ENCODE data around the gene ITGA1. TPM values are rescaled to one million over a fixed set of nuclear protein-coding genes. Genes with fewer than 3 reads are reported as not detected.
A peak's percentile ranks its signal among the peaks of the same experiment; 100 is the strongest.
"Not testable (repeated sequence)": the region's sequence is repeated elsewhere in the genome, so short reads cannot be mapped to it uniquely, and the experiment has no call there.

The ITGA1 gene
- total RNA-seq, result 49.4 TPM

DNA sequence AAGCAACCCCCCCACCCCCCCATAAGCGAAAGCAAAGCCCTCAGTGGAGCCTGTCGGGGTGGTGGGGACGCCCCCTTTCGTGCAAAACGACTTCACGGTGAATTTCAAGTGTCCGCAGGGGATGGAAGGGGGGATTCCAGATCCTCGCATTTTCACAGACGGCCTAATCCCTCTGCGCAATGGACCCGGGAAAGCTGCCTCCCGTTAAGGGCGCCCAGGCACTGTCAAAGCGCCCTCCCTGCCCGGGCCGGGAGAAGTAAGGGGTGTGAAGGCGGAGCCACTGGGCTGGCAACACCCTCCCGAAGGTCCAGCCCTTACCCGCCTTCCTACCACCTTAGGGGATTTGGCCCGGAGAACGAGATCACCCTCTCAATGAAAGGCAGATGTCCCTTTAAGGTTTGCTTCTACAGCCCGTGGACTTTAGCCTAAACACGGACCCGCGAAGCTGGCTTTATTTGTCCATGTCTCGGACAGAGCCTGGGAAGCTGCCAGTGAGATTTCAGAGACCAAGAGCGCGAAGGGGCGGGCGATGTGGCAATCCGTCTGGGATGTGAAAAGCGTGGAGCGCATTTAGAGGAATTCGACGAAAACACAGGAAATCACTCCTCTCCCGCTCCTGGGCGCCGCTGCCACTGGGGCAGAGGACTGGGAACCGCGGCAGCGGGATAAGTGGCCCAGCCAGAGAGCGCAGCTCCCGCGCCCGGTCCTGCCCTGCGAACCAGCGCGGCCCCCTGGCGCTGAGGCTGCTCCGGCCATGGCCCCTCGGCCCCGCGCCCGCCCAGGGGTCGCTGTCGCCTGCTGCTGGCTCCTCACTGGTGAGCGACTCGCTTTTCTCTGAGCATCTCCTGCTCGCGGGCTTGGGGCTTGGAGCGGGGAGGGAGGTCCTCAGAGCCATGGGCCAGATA lies at the start of gene ITGA1, which contains the start of gene PELO:
Gene ITGA1, plus strand, starts transcription at position 317 of the 905 bp plus-strand sequence. Its CDS starts 438 bp downstream, at position 755.
Gene PELO, plus strand, starts transcription at position 317 of the 905 bp plus-strand sequence. CDS start 12,479 bp downstream, outside the sequence.
- DNase-seq, result peak; percentile 77

DNA sequence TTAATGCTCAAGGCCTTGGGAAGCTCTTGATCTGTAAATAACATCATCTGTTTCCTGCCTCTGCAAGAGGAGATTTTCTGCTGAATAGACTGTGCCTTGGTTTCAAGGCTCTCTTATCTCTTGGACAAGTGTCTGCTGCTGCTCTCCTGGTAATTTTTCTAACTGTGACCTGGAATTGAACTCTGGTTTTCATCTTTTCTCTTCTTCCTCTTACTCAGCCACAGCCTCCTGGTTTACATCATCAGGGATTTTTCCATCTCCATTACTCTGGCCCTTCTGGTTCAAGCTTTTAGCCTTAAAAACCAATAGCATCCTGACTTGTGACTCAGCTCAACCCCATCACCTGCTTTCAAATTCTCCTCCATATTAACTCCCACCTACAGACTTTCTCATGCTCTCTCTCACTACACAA lies 49.6 kb upstream of the ITGA1 start:
- no peak for DNase-seq

DNA sequence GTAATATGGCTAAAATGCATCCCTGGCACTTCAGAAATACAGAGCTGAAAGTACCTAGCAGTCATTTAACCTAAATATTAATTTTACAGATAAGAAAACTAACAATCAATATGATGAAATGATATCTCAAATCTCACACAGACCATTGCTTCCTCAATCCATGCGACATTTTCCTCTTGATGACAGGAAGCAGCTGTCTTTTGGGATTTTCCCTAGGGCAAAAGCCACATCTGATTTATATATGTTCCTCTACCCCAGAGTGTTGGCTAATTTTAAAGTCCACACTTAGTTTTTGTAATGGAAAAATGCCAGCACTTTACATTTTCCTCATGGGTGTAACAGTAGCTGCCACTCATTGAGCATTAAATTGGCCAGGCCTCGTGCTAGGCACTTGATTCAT lies 47.7 kb upstream of the ITGA1 start:
- no peak for DNase-seq

DNA sequence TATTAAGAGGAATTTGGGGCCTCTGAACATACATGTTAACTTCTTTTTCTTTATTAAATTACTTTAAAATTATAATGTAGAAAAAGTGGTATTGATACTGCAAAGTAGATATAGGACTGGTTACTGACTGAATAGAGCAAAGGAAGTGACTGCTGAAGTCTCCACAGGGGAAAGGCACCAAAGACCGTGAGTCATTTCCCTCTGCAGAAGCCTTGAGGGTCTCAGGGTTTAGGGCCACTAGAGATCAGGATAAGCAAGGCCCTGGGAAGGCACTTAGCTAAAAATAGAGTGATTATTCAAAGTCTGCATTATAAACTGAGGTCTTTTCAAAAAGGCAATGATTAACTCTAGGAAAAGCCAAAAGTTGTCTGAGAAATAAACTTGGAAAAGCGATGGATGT lies 44.7 kb upstream of the ITGA1 start:
- DNase-seq, result no peak

DNA sequence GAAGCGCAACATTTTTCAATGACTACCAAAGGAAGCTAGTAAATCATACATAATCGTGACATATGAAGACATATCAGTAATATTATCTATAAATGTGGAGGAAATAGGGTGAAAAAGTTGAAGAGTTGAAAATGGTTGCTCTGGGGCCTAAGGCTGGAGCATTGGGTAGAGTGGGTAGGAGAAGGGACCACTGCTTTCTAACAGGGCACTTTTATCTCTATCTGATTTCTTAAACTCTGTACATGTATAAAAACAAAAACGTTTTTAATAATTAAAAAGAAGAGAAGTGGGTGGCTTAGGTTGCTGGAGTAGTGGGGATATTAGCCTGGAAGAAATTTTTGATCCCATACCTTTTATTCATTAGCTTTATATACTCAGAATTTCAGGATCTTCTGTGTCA lies 44.2 kb upstream of the ITGA1 start:
- no peak for DNase-seq

DNA sequence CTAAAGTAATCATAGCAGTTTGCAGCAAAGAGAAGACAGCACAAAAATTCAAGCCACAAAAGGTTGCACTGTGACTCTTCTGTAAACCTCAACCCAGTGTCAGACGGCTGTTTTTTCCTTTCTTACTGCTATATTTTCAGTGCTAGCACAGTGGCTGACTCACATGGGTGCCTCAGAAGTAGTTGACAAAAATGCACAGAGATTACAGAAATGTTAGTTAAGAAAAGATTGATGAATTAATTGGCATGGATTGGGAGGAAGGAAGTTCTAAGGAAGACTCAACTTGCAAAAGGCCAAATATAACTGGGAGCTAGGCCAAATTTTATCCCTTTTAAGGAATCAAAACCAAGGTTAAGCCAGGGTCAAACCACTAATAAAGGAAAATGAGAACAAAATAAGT lies 43.7 kb upstream of the ITGA1 start:
- no peak for DNase-seq

DNA sequence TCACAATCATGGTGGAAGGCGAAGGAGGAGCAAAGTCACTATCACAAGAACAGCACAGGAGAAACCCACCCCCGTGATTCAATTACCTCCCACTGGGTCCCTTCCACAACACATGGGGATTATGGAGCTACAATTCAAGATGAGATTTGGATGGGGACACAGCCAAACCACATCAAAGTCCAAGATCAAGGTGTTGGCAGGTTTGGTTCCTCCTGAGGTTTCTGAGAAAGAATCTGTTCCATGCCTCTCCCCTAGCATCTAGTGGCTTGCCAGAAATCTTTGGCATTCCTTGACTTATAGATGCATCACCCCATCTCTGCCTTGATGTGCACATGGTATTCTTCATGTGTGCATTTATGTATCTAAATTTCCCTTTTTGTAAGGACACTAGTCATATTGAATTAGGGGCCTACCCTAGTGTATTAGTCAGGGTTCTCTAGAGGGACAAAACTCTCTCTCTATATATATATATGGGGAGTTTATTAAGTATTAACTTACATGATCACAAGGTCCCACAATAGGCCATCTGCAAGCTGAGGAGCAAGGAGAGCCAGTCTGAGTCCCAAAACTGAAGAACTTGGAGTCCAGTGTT lies 42.8 kb upstream of the ITGA1 start:
- not testable (repeated sequence) for DNase-seq

DNA sequence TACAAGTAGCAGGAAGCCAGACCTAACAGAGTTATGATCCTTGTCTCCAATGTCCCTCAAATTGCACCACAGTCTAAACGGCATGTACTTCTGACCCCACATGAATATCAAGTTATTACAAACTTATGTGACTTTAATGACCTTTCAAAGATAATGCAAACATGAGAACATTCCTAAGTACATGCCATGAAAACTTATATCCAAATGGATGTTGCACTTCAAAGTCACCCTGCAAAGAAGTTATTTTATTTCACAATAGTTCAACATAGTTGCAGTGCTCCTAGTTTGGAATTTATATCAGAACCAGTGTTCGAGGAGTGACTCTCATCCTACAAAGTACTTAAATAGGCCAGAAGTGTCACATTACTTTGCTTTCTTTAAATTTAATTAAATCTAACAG lies 41.2 kb upstream of the ITGA1 start:
- DNase-seq, result no peak

DNA sequence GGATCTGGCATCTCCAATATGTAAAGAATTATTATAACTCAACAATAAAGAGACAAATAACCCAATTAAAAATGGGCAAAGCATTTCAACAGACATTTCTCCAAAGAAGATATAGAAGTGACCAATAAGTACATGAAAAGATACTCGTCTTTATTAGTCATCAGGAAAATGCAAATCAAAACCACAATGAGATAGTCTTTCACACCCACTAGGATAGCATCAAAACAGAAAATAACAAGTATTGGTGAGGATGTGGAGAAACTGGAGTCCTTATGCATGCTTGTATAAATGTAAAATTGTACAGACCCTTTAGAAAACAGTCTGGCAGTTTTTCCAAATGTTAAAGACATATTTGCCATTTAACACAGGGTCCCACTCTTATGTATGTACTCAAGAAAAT lies 39.1 kb upstream of the ITGA1 start:
- no peak for DNase-seq

DNA sequence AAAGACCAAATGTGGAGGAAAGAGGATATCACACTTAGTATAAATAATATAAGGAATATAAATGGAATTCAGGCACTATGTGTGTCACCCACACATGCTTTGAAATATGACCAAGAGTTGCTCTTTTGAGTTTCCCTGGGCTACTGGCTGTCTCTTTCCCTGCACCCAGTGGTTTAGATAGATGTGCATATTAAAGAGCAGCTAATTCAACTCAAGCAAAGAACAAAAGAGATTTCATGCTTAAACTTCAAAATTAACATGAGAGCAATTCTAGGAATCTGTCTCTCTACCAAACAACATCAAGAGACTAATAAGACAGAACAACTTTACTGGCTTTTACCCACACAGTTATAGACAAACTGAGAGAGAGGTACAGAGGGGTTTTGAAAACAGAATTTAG lies 38.0 kb upstream of the ITGA1 start:
- no peak for DNase-seq

DNA sequence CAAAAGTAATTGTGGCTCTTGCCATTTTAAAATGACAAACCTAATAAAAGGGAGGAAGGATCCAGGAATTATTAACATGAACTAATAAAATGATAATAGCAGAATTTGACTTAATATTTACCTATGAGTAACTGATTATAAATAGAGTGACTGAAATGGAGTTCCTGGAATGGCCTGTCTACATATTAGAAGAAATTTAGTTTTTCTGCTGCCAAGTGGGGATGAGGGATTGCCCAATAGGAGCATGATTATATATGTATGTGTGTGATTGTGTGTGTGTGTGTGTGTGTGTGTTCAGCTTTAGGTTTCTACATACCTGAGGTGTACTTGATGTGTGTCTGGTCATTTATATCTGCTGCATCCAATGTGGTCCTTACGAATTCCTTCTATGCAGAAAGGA lies 36.6 kb upstream of the ITGA1 start:
- no peak for DNase-seq

DNA sequence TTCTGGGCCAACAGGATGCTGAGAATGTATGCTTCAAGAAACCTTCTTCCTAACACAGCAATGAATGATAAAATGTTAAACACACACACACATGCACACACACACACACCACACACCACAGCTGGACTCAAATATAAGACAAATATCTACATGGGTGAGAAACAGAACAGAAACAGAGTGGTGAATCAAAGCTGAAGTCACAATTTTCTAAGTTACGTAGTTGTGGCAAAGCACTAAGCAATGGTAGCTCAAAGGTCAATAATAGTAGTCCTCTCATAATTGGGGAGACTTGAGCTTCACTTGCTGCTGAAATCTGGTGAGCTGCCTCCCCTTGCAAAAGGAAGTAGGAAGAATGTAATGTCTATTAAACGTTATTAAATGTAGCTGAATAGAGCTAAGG lies 33.7 kb upstream of the ITGA1 start:
- DNase-seq, result no peak

DNA sequence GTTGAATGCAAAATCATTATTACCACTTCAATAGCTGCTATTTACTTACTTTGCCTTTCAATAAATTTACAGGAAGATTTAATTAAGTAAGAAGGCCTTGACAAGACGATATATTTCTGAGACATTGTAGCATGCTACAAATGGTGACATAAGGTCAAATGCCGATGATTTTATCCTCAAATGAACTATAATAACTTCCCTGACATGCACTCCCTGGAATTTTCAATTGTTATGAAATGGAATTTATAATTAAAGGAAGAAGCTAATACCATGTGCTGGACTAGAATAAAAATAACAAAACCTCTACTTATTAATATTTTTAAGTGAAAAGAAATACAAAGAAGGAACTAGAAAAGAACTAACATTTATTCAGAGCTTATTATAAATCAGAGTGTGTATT lies 30.2 kb upstream of the ITGA1 start:
- no peak for DNase-seq

DNA sequence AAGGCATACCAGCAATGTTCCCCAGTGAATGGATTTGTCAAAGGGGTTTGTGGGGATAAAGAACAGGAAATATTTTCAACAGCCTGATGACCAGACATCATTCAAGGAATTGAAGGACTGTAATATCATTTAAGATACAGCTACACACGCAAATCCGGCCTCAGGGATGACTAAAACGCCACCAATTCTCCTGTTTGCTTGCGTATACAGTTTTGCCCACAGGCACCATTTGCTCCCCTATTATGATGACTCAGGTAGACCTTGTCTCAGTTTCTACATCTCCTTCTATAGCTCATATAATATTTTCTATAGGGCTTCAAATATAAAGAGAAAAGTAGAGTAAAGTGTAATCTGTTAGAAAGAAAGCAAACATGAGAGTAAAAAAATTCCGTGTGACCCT lies 29.7 kb upstream of the ITGA1 start:
- no peak for DNase-seq

DNA sequence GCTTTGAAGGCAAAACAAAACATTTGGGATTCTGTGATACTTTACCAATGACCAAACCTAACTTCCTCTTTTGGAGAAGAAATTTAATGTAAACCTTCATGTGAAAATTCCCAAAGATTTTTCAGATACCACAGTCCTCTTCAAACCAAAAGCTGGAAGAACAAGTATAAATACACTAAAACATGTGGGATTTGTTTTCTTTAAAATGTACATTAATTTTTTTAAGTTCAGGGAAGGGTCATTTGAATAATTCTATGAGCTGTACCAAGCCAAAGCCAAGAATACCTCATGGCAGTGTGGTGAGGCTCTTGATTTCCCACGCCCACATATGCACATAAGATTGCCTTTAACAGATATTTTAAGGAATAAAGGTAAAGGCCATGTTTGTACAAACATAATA lies 28.4 kb upstream of the ITGA1 start:
- DNase-seq, result no peak

DNA sequence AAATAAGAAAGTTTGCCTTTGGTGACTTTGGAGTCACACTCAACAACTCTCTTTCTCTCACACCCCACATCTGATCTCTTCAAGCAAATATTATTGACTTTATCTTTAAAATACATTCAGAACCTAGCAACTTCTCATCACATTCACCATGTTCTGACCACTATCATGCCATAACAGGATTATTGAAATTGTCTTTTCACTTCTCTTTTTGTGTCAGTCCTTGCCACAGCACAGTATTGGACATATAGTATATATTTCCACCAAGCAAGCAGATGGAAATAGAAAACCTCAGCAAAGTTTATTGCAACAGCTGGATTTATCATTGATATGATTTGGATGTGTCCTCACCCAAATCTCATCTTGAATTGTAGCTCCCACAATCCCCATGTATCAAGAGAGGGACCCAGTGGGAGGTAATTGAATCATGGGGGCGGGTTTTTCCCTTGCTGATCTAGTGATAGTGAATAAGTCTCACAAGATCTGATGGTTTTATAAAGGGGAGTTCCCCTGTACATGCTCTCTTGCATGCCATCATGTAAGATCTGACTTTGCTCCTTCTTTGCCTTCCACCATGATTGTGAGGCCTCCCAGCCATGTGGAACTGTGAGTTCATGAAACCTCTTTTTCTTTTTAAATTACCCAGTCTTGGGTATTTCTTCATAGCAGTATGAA lies 26.9 kb upstream of the ITGA1 start:
- DNase-seq, result no peak

DNA sequence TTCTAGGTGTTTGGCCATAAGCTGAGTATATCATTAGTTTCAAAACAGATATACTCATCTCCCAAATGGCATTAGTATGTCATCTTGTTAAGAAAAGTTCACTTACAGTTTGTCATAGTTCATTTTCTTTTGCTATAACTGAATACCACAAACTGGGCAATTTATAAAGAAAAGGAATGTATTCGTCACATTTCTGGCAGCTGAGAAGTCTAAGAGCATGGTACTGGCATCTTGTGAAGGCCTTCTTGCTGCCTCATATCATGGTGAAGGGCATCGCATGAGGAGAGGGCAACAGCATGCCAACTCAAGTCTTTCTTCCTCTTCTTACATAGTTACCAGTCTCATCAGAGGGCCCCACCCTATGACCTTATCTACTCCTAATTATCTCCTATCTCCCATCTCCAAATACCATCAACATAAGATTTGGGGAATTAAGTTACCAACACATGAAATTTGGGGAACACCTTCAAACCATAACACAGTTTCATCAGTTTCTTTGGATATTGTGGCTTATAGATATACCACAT lies 20.4 kb upstream of the ITGA1 start:
- no peak for DNase-seq

DNA sequence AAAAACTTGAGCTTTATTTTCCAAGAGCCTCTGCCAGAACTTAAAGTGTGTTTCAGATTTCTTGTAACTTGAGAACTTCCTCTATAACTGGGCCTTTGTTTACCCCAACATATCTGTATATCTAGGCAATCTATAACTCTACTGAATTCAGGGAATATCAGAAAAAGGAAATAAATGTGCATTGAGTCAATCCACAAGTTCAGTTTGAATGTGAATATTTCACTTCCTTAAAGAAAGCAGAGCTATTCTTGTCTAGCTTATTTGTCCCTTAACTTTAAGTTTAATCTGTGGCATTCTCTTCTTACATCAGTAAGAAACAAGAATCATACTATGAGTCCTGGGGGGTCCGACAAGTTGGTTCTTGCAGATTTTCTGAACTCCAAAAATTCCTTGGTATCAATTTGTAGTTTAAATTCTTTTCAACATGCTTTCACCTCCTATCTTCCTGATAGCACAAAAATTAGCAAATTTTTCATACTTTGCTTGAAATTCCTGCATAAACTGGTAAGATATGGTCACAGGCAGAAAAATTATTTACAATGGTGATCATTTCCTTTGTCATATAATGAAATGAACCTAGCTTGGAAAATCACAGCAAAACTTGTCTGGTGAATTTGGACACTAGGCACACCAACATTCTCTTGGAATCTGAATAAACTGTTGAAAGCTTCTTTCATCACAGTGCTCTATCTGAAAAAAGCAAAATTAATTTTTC lies 19.8 kb upstream of the ITGA1 start:
- DNase-seq, result no peak

DNA sequence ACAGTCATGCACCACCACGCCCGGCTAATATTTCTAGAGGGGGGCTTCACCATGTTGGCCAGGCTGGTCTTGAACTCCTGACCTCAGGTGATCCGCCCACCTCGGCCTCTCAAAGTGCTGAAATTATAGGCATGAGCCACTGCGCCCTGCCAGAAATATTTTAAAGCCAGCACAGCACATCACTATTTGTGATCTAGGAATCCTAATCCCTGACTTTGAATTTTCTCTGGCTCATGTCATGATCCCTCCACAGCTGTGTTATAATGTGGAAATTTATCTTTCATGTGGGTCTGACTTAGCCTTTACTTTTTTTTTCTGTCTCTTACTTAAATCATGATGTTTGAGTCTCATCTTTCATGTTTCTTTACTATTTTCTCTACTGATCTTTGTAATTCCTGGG lies 18.7 kb upstream of the ITGA1 start:
- DNase-seq, result no peak

DNA sequence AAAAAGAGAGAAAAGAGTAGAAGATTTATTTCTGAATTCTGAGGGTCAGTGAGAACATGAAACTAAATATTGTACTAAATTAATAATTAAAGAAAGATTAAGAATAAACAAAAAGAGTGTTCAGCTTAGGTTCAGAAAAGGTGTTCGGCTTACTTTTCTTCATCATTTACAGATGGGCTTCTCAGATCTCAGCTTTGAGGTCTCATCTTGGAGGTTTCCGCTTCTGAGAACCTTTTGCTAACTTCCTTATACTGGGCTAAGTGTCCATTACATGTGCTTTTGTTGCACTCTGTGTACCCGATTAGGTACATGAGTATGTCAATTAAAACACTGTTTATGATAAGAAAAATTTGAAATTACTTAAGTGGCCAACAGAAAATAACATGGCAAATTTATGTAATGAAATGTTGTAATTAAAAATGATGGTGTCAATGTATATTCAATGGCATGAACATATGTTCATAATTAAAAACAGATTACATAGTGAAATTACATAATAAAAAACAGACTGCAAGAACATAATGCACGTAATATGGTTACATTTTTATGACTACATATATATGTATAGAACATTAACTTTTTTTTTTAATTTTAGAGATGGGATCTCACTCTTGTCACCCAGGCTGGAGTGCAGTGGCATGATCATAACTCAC lies 17.3 kb upstream of the ITGA1 start:
- no peak for DNase-seq

DNA sequence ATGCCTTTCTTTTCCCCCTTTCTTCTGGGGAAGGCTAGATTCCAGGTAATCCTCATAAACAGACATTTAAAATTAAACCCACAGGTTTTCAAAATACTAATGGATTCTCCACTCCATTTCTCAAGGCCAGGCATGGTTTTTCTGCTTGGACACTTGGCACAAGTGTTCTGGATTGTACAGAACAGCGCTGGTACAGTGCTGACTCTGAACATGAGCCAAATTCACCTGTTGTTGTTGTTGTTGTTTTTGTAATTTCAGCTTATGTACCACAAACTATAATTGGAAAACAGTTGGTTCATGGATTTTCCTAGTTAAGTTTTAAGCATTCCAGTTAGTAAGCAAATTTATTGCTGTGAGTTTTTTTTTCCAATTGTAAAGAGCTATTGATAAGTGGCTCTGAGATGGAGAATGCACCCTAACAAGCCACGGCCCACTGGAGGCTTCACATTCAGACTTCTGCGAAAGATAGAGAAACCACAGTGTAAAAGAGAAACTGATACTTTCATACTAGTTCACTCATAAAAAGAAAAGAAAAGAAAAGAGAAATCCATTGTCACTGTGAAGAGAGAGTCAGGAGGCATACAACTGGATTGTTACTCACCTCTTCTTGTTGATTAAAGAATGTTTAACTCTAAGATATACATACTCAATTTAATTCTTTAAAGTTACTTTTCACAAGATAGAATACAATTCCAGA lies 16.2 kb upstream of the ITGA1 start:
- no peak for DNase-seq

Data from tongue (tissue), 2 donors.